ENCODE measurements around the gene RNF26. TPM values are rescaled to one million over a fixed set of nuclear protein-coding genes. Genes with fewer than 3 reads are reported as not detected.

Gene RNF26
- total and polyA plus RNA-seq, 5 donors from 2014 or later: 21.0 to 38.3 (median 37.2) TPM

GRCh38 chr11:119377112-119377901 lies 43.0 kb downstream of the RNF26 start:
- H3K4me1 Mint-ChIP-seq: peaks cover 0 to 8% (median 2%) of the 10 kb centered on the region in 4 donors

GRCh38 chr11:119377961-119378667 lies 43.8 kb downstream of the RNF26 start:
- Mint-ChIP-seq H3K4me1 (peaks cover 0 to 8% (median 2%) of the 10 kb centered on the region in 4 donors), H3K27ac (no peak overlapping the region), H3K9me3 (no peaks in the 10 kb centered on the region), H3K36me3 (no peaks in the 10 kb centered on the region), H3K27me3 (peaks cover 5% of the 10 kb centered on the region), H3K4me3 (no peak overlapping the region)
- ATAC-seq (ENCODE audit: low read depth in 2 of 2): no peak
- Histone ChIP-seq H3K36me3 (ENCODE audit: control insufficient read depth, insufficient read depth, low read length) (no peaks in the 10 kb centered on the region), H3K27me3 (ENCODE audit: control insufficient read depth, insufficient read depth, low read length) (peaks cover 2% of the 10 kb centered on the region), H3K9me3 (ENCODE audit: control insufficient read depth in 2 of 2, low read length in 2 of 2) (no peaks in the 10 kb centered on the region), H3K27ac (ENCODE audit: insufficient read depth, low read length, poor library complexity, severe bottlenecking) (no peak overlapping the region), H3K4me1 (ENCODE audit: control insufficient read depth, insufficient read depth, low read length, poor library complexity, severe bottlenecking) (peaks cover 20% of the 10 kb centered on the region), H3K4me3 (ENCODE audit: low read depth, low read length) (no peak overlapping the region)
- no peak for DNase-seq

More at GRCh38 chr11:119377112-119377901, 43.0 kb downstream of the RNF26 start:
- Histone ChIP-seq H3K27ac (ENCODE audit: insufficient read depth, low read length, poor library complexity, severe bottlenecking) (no peak overlapping the region), H3K4me1 (ENCODE audit: control insufficient read depth, insufficient read depth, low read length, poor library complexity, severe bottlenecking) (peaks cover 17% of the 10 kb centered on the region), H3K27me3 (ENCODE audit: control insufficient read depth, insufficient read depth, low read length) (no peaks in the 10 kb centered on the region), H3K4me3 (ENCODE audit: low read depth, low read length) (no peak overlapping the region), H3K36me3 (ENCODE audit: control insufficient read depth, insufficient read depth, low read length) (no peaks in the 10 kb centered on the region), H3K9me3 (ENCODE audit: control insufficient read depth in 2 of 2, low read length in 2 of 2) (no peaks in the 10 kb centered on the region)
- ATAC-seq (ENCODE audit: low read depth in 2 of 2) (no peak), DNase-seq (no peak)
- Mint-ChIP-seq H3K36me3 (no peaks in the 10 kb centered on the region), H3K4me3 (peak overlapping the region in 1 of 4 donors; percentile 19), H3K27me3 (peaks cover 6% of the 10 kb centered on the region), H3K9me3 (no peaks in the 10 kb centered on the region), H3K27ac (no peak overlapping the region)

- Mint-ChIP-seq H3K27ac (peak overlapping the region in 1 of 3 donors; percentile 72), H3K4me3 (peak overlapping the region in 1 of 4 donors; percentile 51), H3K27me3 (peaks cover 5% of the 10 kb centered on the region), H3K9me3 (no peaks in the 10 kb centered on the region), H3K4me1 (peaks cover 0 to 6% (median 2%) of the 10 kb centered on the region in 4 donors), H3K36me3 (no peaks in the 10 kb centered on the region)
- ATAC-seq (ENCODE audit: low read depth in 2 of 2) (no peak), DNase-seq (no peak)
- Histone ChIP-seq H3K9me3 (ENCODE audit: control insufficient read depth in 2 of 2, low read length in 2 of 2) (no peaks in the 10 kb centered on the region), H3K4me1 (ENCODE audit: control insufficient read depth, insufficient read depth, low read length, poor library complexity, severe bottlenecking) (peaks cover 20% of the 10 kb centered on the region), H3K4me3 (ENCODE audit: low read depth, low read length) (no peak overlapping the region), H3K27ac (ENCODE audit: insufficient read depth, low read length, poor library complexity, severe bottlenecking) (no peak overlapping the region), H3K36me3 (ENCODE audit: control insufficient read depth, insufficient read depth, low read length) (no peaks in the 10 kb centered on the region), H3K27me3 (ENCODE audit: control insufficient read depth, insufficient read depth, low read length) (peaks cover 7% of the 10 kb centered on the region)
These were observed 44.6 kb downstream of the RNF26 start for GRCh38 chr11:119378851-119379465.

- H3K9me3 Mint-ChIP-seq: no peaks in the 10 kb centered on the region
- Histone ChIP-seq H3K4me3 (ENCODE audit: low read depth, low read length) (no peak overlapping the region), H3K4me1 (ENCODE audit: control insufficient read depth, insufficient read depth, low read length, poor library complexity, severe bottlenecking) (peaks cover 20% of the 10 kb centered on the region), H3K27me3 (ENCODE audit: control insufficient read depth, insufficient read depth, low read length) (peaks cover 14% of the 10 kb centered on the region), H3K9me3 (ENCODE audit: control insufficient read depth in 2 of 2, low read length in 2 of 2) (no peaks in the 10 kb centered on the region), H3K27ac (ENCODE audit: insufficient read depth, low read length, poor library complexity, severe bottlenecking) (no peak overlapping the region), H3K36me3 (ENCODE audit: control insufficient read depth, insufficient read depth, low read length) (no peaks in the 10 kb centered on the region)
- H3K4me1 Mint-ChIP-seq: peaks cover 0 to 6% (median 2%) of the 10 kb centered on the region in 4 donors
- no peak for ATAC-seq (ENCODE audit: low read depth in 2 of 2)
- no peak for DNase-seq
- no peak overlapping the region for H3K4me3 Mint-ChIP-seq
- H3K27ac Mint-ChIP-seq: no peak overlapping the region
- peaks cover 5% of the 10 kb centered on the region for H3K27me3 Mint-ChIP-seq
- no peaks in the 10 kb centered on the region for H3K36me3 Mint-ChIP-seq
These were observed 46.0 kb downstream of the RNF26 start for GRCh38 chr11:119380160-119380826.

- H3K36me3 Mint-ChIP-seq: no peaks in the 10 kb centered on the region
- Histone ChIP-seq H3K9me3 (ENCODE audit: control insufficient read depth in 2 of 2, low read length in 2 of 2) (no peaks in the 10 kb centered on the region), H3K4me3 (ENCODE audit: low read depth, low read length) (peak overlapping the region; percentile 68), H3K27me3 (ENCODE audit: control insufficient read depth, insufficient read depth, low read length) (peaks cover 17% of the 10 kb centered on the region), H3K4me1 (ENCODE audit: control insufficient read depth, insufficient read depth, low read length, poor library complexity, severe bottlenecking) (peaks cover 20% of the 10 kb centered on the region), H3K36me3 (ENCODE audit: control insufficient read depth, insufficient read depth, low read length) (no peaks in the 10 kb centered on the region), H3K27ac (ENCODE audit: insufficient read depth, low read length, poor library complexity, severe bottlenecking) (no peak overlapping the region)
- ATAC-seq (ENCODE audit: low read depth in 2 of 2) (no peak), DNase-seq (no peak)
- peaks cover 0 to 6% (median 2%) of the 10 kb centered on the region in 4 donors for H3K4me1 Mint-ChIP-seq
- H3K9me3 Mint-ChIP-seq: no peaks in the 10 kb centered on the region
- H3K4me3 Mint-ChIP-seq: peak overlapping the region in 1 of 4 donors; percentile 92
- peaks cover 5% of the 10 kb centered on the region for H3K27me3 Mint-ChIP-seq
- peak overlapping the region in 1 of 3 donors; percentile 32 for H3K27ac Mint-ChIP-seq
These were observed 46.5 kb downstream of the RNF26 start for GRCh38 chr11:119380827-119381180.

- H3K27ac Mint-ChIP-seq: peak within 1 kb of the TSS in 1 of 3 donors; percentile 32
These were observed 47.1 kb downstream of the RNF26 start, which contains the start of gene USP2 for GRCh38 chr11:119381181-119381988. Gene USP2, minus strand, starts transcription at chr11:119381690. Its CDS starts 8,210 bp downstream, at chr11:119373480.

More at GRCh38 chr11:119381181-119381988, 47.1 kb downstream of the RNF26 start, which contains the start of gene USP2:
- H3K27me3 ChIP-seq (ENCODE audit: control insufficient read depth, insufficient read depth, low read length): peaks cover 19% of the 10 kb centered on the region
- H3K27ac ChIP-seq (ENCODE audit: insufficient read depth, low read length, poor library complexity, severe bottlenecking): no peak within 1 kb of the TSS
- DNase-seq (peak; percentile 93 to 95 (median 94)), ATAC-seq (ENCODE audit: low read depth in 2 of 2) (peak; percentile 98 to 100)
- Mint-ChIP-seq H3K27me3 (peaks cover 5% of the 10 kb centered on the region), H3K36me3 (no peaks in the 10 kb centered on the region), H3K4me3 (peak within 1 kb of the TSS in 1 of 4 donors; percentile 92), H3K4me1 (peaks cover 0 to 6% (median 2%) of the 10 kb centered on the region in 4 donors), H3K9me3 (no peaks in the 10 kb centered on the region)
- peak within 1 kb of the TSS; percentile 73 for H3K4me3 ChIP-seq (ENCODE audit: low read depth, low read length)
- H3K4me1 ChIP-seq (ENCODE audit: control insufficient read depth, insufficient read depth, low read length, poor library complexity, severe bottlenecking): peaks cover 20% of the 10 kb centered on the region
- H3K9me3 ChIP-seq (ENCODE audit: control insufficient read depth in 2 of 2, low read length in 2 of 2): no peaks in the 10 kb centered on the region
- H3K36me3 ChIP-seq (ENCODE audit: control insufficient read depth, insufficient read depth, low read length): no peaks in the 10 kb centered on the region

All from CD4-positive, CD25-positive, alpha-beta regulatory T cell (primary cell).